Liver (tissue), 9 donors: ENCODE measurements around the gene PPP6R1. TPM values are rescaled to one million over a fixed set of nuclear protein-coding genes. Genes with fewer than 3 reads are reported as not detected.

Source experiments
- DNase-seq: peaks from one replicate; pipeline ENCODE4 v3.0.0-alpha.2; 2017; ENCODE audit warnings: low spot score
- H3K27ac ChIP-seq, 2 donors: one replicate each; pipeline ENCODE4 v1.7.0; 2013; ENCODE audit warnings: inconsistent platforms in 2 of 2, low read length in 2 of 2, control low read depth in 1 of 2, low read depth in 1 of 2, mild to moderate bottlenecking in 1 of 2
- H3K27me3 ChIP-seq, 4 donors: one replicate each; pipeline versions ENCODE4 v1.6.1 to v1.7.0; 2013; ENCODE audit warnings: low read length in 3 of 4, inconsistent platforms in 1 of 4, mild to moderate bottlenecking in 1 of 4, moderate library complexity in 1 of 4; ENCODE audit not compliant: control insufficient read depth in 4 of 4, insufficient read depth in 4 of 4
- H3K36me3 ChIP-seq, 4 donors: one replicate each; pipeline versions ENCODE4 v1.6.1 to v1.7.0; 2013; ENCODE audit warnings: low read length in 3 of 4, mild to moderate bottlenecking in 3 of 4, low read depth in 1 of 4, moderate library complexity in 1 of 4; ENCODE audit not compliant: control insufficient read depth in 4 of 4, insufficient read depth in 3 of 4
- H3K4me1 ChIP-seq, 4 donors: one replicate each; pipeline versions ENCODE4 v1.6.1 to v1.7.0; 2013; ENCODE audit warnings: low read length in 3 of 4, mild to moderate bottlenecking in 3 of 4, moderate library complexity in 1 of 4; ENCODE audit not compliant: control insufficient read depth in 4 of 4, insufficient read depth in 4 of 4
- H3K4me3 ChIP-seq, 3 donors: one replicate each; pipeline versions ENCODE4 v1.6.1 to v1.7.0; 2013; ENCODE audit warnings: low read length in 3 of 3, control low read depth in 1 of 3, low read depth in 1 of 3, mild to moderate bottlenecking in 1 of 3
- H3K9ac ChIP-seq, 2 donors: one replicate each; pipeline ENCODE4 v1.7.0; 2013; ENCODE audit warnings: low read length in 2 of 2, mild to moderate bottlenecking in 2 of 2, moderate library complexity in 2 of 2, control low read depth in 1 of 2, low read depth in 1 of 2
- H3K9me3 ChIP-seq, 4 donors: one replicate each; pipeline versions ENCODE4 v1.6.1 to v1.7.0; 2013; ENCODE audit warnings: low read length in 3 of 4; ENCODE audit not compliant: control insufficient read depth in 4 of 4
- ATF3 ChIP-seq: IDR thresholded peaks from 2 replicates; pipeline ENCODE4 v1.6.1; 2016; ENCODE audit warnings: antibody characterized with exemption
- CTCF ChIP-seq: fragments of 150-350 bp; IDR thresholded peaks from 2 replicates; pipeline ENCODE4 v1.5.1; 2017; ENCODE audit warnings: improper control_type of control experiment, low read depth, low read length; ENCODE audit not compliant: missing input control
- EGR1 ChIP-seq, 2 donors: IDR thresholded peaks; 2 replicates each; pipeline ENCODE4 v1.6.1; 2016 to 2018; ENCODE audit warnings: antibody characterized with exemption in 2 of 2, low read depth in 2 of 2
- FOXA1 ChIP-seq: IDR thresholded peaks from 2 replicates; pipeline ENCODE4 v1.6.1; 2016; ENCODE audit warnings: antibody characterized with exemption
- FOXA2 ChIP-seq: IDR thresholded peaks from 2 replicates; pipeline ENCODE4 v1.6.1; 2016; ENCODE audit warnings: antibody characterized with exemption
- GABPA ChIP-seq, 2 donors: IDR thresholded peaks in 1 of 2; conservative IDR thresholded peaks in 1 of 2; 2 replicates each; pipeline ENCODE4 v1.6.1; 2016; ENCODE audit warnings: antibody characterized with exemption in 2 of 2, mild to moderate bottlenecking in 1 of 2, moderate library complexity in 1 of 2
- HNF4G ChIP-seq: IDR thresholded peaks from 2 replicates; pipeline ENCODE4 v1.6.1; 2016; ENCODE audit warnings: antibody characterized with exemption
- NR2F2 ChIP-seq: IDR thresholded peaks from 2 replicates; pipeline ENCODE4 v1.6.1; 2016; ENCODE audit warnings: antibody characterized with exemption
- RAD21 ChIP-seq, 2 donors: IDR thresholded peaks; 2 replicates each; pipeline ENCODE4 v1.6.1; 2016; ENCODE audit warnings: antibody characterized with exemption in 2 of 2, mild to moderate bottlenecking in 2 of 2
- RXRA ChIP-seq, 2 donors: IDR thresholded peaks; 2 replicates each; pipeline ENCODE4 v1.6.1; 2017 to 2018; ENCODE audit warnings: antibody characterized with exemption in 2 of 2, mild to moderate bottlenecking in 1 of 2
- SP1 ChIP-seq: IDR thresholded peaks from 2 replicates; pipeline ENCODE4 v1.6.1; 2018; ENCODE audit warnings: antibody characterized with exemption, mild to moderate bottlenecking
- YY1 ChIP-seq: IDR thresholded peaks from 2 replicates; pipeline ENCODE4 v1.6.1; 2016; ENCODE audit warnings: antibody characterized with exemption, mild to moderate bottlenecking
- WGBS: extraction: QIAGEN DNeasy Blood & Tissue Kit; methylation state at CpG from one replicate; pipeline ENCODE4 v1.1.7; 2013; 5-methylcytosine and 5-hydroxymethylcytosine counted together
- polyA plus RNA-seq, 2 donors: library from polyadenylated mRNA; stranded (reverse) in 1 of 2; unstranded in 1 of 2; fragments of 200-250 nt in 1 of 2; fragments of >200 nt in 1 of 2; fragmentation: Nextera tagmentation in 1 of 2; extraction: Ambion mirVana in 1 of 2; gene quantifications; one replicate each; pipeline versions ENCODE4 v1.2.1 to v1.2.3, GENCODE V29; 2013 to 2015
- total RNA-seq, 2 donors: library from RNA; depleted of rRNA; stranded (reverse); fragments of >200 nt; gene quantifications; one replicate each; pipeline ENCODE4 v1.2.3, GENCODE V29; 2014
- TF ChIP-seq, protein P1 (sequence below): IDR thresholded peaks from 2 replicates; pipeline ENCODE4 v1.6.1; 2016; ENCODE audit warnings: antibody characterized with exemption
- TF ChIP-seq, protein P2 (sequence below): IDR thresholded peaks from 2 replicates; pipeline ENCODE4 v1.6.1; 2016; ENCODE audit warnings: antibody characterized with exemption, mild to moderate bottlenecking
- donor health status: healthy.
- donor health status: healthy.
- donor health status: healthy.
- donor health status: healthy.
- donor health status: healthy.

Gene PPP6R1
- total and polyA plus RNA-seq, 4 donors, result 5.5 to 40.1 (median 22.5) TPM

DNA sequence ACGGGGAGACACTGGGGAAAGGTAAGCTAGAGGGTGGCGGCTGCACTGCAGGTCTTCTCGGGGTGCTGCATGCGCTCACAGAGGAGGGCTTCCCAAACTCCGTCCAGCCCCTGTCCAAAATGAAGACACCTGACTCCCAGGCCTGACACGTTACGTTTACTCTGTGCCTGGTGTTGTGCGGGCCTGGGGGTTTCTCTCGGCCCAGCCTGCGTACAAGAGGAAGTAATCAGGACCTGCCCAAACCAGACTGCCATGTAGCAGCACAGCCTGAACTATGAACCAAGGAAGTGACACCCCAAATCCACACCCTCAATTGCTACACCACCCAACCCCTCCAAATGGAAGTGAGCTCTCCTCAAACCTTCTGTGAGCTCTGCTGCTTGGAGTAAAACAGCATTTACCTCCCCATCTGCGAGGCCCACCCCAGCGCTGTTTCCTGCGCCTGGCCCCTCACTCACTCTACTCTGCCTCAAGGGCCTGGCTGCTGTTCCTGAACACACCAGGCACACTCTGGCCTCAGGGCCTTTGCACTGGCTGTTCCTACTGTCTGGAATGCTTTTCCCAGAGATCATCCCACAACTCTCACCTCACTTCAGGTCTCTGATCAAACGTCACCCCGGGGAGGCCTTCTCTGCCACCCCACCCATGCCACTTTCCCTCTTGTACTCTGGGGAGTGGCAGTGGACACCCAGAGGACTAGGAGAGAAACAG lies 18.1 kb upstream of the PPP6R1 start:
- no peak for TF ChIP-seq FOXA1
- no peak for TF ChIP-seq EGR1 (IDR thresholded peaks at IDR 0.05; ENCODE audit: low read depth in 2 of 2)
- TF ChIP-seq, protein P1, sequence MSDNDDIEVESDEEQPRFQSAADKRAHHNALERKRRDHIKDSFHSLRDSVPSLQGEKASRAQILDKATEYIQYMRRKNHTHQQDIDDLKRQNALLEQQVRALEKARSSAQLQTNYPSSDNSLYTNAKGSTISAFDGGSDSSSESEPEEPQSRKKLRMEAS, result no peak
- no peak for TF ChIP-seq YY1
- TF ChIP-seq RXRA (IDR thresholded peaks at IDR 0.05), result no peak
- TF ChIP-seq RAD21 (IDR thresholded peaks at IDR 0.05), result no peak
- no peak for TF ChIP-seq FOXA2
- no peak for TF ChIP-seq GABPA (IDR thresholded peaks at IDR 0.05 in 1 of 2, conservative IDR thresholded peaks at IDR 0.05 in 1 of 2)
- no peak for TF ChIP-seq SP1
- TF ChIP-seq ATF3, result no peak
- TF ChIP-seq, protein P2, sequence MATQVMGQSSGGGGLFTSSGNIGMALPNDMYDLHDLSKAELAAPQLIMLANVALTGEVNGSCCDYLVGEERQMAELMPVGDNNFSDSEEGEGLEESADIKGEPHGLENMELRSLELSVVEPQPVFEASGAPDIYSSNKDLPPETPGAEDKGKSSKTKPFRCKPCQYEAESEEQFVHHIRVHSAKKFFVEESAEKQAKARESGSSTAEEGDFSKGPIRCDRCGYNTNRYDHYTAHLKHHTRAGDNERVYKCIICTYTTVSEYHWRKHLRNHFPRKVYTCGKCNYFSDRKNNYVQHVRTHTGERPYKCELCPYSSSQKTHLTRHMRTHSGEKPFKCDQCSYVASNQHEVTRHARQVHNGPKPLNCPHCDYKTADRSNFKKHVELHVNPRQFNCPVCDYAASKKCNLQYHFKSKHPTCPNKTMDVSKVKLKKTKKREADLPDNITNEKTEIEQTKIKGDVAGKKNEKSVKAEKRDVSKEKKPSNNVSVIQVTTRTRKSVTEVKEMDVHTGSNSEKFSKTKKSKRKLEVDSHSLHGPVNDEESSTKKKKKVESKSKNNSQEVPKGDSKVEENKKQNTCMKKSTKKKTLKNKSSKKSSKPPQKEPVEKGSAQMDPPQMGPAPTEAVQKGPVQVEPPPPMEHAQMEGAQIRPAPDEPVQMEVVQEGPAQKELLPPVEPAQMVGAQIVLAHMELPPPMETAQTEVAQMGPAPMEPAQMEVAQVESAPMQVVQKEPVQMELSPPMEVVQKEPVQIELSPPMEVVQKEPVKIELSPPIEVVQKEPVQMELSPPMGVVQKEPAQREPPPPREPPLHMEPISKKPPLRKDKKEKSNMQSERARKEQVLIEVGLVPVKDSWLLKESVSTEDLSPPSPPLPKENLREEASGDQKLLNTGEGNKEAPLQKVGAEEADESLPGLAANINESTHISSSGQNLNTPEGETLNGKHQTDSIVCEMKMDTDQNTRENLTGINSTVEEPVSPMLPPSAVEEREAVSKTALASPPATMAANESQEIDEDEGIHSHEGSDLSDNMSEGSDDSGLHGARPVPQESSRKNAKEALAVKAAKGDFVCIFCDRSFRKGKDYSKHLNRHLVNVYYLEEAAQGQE, result no peak
- no peak for TF ChIP-seq NR2F2
- TF ChIP-seq CTCF, result no peak
- no peak for TF ChIP-seq HNF4G
- Histone ChIP-seq H3K4me3 (no peak overlapping the region), H3K27ac (no peak overlapping the region), H3K4me1 (peaks cover 7 to 15% (median 10%) of the 10 kb centered on the region in 4 donors), H3K9ac (no peak overlapping the region), H3K36me3 (peaks cover 3 to 35% (median 7%) of the 10 kb centered on the region in 4 donors), H3K9me3 (no peaks in the 10 kb centered on the region), H3K27me3 (no peaks in the 10 kb centered on the region)
- WGBS, result 89% methylated on average over 15 of the region's 15 CpGs
- no peak for DNase-seq

DNA sequence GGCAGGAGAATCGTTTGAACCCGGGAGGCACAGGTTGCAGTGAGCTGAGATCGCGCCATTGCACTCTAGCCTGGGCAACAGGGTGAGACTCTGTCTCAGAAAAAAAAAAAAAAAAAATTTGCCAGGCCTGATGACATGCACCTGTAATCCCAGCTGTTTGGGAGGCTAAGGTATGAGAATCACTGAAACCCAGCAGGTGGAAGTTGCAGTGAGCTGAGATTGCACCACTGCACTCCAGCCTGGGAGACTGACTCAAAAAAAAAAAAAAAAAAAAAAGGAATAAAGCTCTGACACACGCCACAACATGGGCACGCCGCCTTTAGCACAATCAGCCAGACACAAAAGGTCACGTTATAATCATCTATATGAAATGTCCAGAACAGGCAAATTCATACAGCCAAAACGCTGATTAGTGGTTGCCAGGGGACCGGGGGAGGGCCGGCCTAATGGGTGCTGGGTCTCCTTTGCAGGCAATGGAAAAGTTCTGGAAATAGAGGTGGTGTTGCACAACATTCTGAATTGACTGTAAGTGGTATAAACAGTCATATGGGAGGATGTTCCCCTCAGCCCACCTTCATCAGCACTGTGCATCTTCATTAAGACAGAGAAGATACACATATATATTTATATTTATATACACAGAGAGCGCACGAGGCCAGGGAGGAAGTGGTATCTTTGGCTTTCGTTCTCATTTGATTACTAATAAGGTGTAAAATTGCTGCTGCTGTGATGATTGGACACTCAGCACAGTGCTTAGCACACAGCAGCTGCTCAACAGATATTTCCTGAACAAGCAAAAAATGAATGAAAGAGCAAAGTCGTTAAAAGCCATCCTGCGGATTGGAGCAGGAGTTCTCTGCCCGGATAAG lies 17.3 kb upstream of the PPP6R1 start:
- Histone ChIP-seq H3K9ac (no peak overlapping the region), H3K4me3 (no peak overlapping the region), H3K4me1 (peaks cover 7 to 15% (median 10%) of the 10 kb centered on the region in 4 donors), H3K36me3 (peaks cover 3 to 35% (median 7%) of the 10 kb centered on the region in 4 donors), H3K9me3 (no peaks in the 10 kb centered on the region), H3K27ac (no peak overlapping the region), H3K27me3 (no peaks in the 10 kb centered on the region)
- no peak for TF ChIP-seq RAD21 (IDR thresholded peaks at IDR 0.05)
- TF ChIP-seq YY1, result no peak
- WGBS, result 85% methylated on average over 17 of the region's 17 CpGs
- DNase-seq, result no peak
